ENCODE measurements around the gene SNTN.

The SNTN gene

DNA sequence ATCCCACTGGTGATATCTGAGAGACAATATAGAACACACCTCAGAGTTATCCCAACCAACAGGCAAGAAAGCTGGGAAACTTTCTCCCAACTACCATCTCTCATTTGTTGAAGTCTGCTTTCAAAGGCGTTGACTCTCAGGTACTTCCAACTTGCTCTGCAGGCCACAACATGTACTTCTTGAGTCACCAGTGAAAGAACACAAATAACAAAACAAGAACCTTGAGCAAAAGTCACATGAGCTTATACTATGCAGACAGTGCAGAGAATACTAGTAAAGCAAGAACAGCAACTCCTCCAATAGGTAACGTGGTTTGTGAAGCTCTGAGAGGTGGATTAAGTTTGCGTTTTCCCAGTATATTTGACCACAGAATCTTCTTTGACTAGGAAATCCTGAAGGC is 20.6 kb downstream of the SNTN start:
- no peak for DNase-seq (ENCODE audit: low read depth in 2 of 2)

DNA sequence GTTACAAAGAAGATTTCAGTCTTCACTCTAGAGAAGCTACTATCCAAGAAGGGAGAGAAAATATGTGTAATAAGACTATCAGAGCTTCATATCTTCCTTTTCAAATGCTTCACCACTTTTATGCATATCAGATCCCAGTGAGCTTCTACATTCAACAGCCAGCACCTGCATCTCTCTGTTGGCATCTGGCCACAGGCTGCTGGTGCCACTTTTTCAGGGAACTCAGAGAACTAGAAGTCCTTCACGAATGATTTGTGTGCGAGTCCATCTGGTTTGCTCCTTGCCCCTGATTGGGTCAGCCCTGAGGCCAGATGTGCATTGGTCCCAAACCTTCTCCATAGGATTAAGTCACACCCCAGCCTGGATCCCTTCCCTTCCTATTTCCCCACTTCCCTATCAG is 22.1 kb downstream of the SNTN start:
- no peak for DNase-seq (ENCODE audit: low read depth in 2 of 2)

DNA sequence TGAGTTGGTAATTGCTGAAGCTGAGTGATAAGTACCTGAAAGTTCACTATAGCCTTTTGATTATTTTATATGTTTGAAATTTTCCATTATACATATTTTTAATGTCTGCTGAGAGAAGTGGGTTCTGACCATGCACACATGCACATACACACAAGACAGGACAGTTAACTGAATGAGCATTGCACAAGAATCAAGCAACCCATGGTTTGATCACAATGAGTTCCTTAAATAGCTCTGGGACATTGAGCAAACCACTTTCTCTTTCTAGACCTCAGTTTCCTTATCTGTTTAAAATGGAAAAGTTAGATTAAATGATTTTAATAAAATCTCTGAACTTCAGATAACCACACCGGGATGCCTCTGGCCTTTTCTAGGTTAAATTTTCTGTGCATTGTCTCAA is 26.7 kb downstream of the SNTN start:
- DNase-seq (ENCODE audit: low read depth in 2 of 2): no peak

DNA sequence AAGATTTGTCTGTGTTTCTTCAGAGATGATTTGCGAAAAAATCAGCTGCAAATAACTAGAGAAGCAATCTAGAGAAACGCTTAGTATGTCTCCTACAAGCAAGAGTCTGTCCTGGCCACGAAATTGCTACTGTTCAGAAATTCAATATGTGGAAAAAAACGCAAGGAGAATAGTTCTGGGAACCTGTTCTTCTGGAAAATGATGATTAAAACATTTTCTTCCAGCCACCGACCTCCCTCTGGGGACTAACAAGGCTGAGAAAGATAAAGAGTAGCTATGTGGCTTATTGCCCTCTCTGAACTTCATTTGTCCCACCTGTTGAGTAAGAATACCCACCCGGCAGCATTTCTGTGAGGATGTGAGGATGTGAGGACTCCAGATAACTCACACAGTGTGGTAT is 31.6 kb downstream of the SNTN start:
- DNase-seq (ENCODE audit: low read depth in 2 of 2): no peak

DNA sequence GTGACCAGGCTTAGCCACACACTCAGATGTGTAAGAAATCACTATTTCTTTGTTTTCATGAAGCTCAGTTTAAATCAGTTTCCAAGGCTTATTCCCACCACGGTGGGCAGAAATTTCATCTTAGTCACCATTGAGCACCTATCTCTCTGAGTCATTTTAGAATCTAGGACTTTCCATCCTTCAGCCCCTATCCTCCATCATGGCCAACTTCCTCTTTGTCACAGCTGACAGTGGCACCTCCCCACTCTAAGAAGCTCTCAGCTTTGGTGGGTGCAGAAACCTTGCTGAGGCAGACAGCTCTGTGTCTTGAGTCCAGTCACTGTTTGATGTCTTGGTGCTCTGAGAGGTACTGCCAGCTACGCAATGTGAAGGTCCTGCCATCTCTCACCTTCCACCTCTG is 32.9 kb downstream of the SNTN start:
- DNase-seq (ENCODE audit: low read depth in 2 of 2): no peak

DNA sequence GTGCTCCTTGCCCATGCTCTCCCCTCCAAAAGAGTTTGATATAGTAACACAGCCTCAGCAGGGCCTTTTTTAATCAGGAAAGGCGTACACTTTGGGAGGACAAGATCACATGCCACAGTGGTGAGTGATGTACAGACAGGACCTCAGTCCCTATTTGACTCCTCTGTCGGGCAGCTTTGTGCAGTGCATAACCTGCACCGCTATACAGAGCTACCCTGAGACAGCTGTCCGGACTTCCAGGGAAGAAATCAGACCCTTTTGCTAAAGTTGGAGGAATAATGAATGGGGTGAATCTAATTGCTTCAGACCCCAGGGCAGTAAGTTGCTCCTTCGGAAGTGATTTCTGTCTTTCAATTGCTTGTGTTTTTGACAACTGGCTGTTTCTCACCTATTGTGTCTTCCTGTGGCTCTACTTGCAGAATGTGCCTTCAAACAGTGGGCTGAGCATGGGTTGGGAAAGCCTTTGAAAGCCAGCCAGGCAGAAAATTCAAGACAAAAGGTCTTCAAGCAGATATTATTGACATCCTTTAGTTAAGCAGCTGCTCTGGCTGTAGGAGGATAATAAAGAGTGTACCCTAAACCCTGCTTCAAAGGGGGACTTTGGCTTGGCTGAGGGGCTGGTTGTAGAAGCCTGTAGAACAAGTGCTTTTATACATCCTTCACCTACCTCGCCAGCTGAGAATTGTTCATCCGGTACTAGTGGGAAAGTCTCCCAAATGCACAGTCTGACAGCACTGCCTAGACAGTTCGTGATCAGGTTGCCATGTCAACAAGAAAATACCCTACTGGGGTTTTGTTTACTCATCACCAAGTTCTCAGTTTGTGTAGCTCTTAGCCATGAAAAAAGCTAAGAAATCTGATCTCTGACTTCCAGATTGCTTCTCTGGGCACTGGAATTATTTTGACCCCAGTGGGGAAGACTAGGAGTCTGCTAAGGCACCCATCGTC is 35.1 kb downstream of the SNTN start:
- DNase-seq (ENCODE audit: low read depth in 2 of 2): no peak

DNA sequence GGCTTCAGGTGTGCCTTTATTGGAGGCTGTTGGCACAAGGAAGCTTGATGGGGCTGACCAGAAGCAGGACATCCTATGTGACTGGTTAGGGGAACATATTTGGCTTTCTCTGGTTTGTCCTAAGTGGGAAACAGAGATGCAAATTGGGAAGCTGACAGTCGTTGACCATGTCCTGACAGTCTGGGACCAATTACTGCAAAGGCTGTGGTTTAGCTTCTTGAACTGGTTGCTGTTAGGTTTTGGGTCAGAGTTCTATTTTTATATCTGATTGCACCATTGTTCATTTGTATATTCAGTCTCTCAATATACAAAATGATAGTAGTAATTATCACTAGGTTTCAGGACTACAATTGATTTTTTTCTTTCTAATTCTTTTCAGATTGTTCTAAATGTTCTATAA is 36.8 kb downstream of the SNTN start:
- DNase-seq (ENCODE audit: low read depth in 2 of 2): no peak

DNA sequence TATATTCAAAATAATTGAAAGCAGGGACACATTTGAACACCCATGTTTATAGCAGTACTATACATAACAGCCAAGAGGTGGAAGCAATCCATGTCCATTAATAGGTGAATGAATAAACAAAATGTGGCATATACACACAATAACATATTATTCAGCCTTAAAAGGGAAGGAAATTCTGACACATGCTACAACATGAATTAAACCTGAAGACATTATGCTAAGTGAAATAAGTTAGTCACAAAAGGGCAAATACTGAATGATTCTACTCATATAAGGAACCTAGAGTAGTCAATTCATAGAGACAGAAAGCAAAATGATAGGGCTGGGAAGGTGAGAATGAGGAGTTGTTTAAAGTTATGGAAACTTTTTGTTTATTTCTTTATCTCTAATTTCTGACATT is 40.9 kb downstream of the SNTN start:
- no peak for DNase-seq (ENCODE audit: low read depth in 2 of 2)

DNA sequence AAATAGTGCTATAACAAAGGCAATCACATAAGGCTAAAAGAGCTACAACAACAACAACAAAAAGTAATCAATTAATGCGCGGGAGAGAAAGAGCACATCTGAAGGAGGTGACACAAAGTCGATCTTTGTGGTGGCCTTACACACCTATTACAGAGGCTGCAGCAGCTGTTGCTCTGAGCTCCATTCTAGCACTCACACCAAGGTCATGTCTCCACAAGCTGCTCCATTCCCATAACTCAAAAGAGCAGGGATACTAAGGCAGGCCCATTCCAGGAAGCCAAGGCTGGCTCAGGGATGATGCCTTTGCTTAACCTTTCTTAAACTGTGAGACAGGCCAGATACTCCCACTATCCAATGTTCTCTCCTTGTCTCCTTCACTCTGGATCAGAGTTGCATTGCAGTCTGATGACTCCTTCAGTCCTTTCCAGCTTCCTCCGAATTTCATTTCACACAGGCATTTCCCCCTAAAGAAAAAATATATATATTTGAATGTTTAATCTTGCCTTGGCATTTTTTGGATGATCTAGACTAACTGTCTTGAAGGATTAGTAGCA is 52.7 kb downstream of the SNTN start:
- no peak for DNase-seq (ENCODE audit: low read depth in 2 of 2)

DNA sequence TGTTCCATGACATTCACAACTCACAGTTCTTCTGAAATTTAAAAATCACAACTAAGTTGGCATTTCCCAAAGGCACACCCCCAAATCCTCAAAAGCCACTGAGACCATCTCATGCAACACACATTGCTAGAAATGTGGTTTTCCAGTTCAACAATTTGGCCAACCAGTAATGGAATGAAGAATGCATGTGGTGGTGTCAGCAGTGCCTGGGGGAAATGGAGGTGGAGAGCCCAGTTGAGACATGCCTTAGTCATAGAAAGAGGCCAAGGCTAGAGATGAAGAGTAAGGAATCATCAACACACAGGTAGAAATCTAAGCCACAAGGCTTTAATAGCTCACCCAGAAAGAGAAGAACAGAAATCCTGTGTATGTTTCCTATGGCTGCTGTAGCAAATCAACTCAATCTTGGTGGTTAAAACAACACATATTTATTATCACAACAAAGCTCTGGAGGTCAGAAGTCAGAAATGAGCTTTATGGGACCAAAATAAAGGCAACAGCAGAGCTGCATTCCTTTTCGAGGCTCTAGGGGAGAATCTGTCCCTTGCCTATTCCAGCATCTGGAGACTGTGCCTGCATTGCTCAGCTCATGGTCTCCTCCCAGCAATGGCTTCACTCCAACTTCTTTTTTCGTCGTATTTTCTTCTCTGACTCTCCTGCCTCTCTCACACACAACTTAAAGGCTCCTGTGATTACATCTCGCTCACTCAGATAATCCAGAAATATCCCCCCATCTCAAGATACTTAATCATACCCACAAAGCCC is 54.0 kb downstream of the SNTN start:
- DNase-seq (ENCODE audit: low read depth in 2 of 2): no peak

DNA sequence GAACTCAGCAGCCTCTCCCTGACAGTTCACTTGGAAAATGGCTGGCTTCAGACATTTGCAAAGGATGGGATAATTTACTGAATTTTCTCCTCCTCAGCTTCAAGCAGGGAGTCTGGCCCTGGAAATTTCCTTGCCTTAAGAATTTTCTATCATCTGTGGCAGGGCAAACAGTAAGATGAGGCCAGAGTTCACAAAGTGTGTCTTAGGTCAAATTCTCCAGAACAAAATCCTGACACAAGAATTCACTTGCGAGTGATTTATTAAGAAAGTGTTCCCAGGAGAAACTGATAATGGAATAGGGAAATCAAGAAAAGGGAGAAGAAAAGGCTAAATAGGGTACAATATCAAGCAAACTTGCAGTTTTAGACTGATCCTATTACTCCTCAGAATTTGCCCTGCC is 55.3 kb downstream of the SNTN start:
- no peak for DNase-seq (ENCODE audit: low read depth in 2 of 2)

DNA sequence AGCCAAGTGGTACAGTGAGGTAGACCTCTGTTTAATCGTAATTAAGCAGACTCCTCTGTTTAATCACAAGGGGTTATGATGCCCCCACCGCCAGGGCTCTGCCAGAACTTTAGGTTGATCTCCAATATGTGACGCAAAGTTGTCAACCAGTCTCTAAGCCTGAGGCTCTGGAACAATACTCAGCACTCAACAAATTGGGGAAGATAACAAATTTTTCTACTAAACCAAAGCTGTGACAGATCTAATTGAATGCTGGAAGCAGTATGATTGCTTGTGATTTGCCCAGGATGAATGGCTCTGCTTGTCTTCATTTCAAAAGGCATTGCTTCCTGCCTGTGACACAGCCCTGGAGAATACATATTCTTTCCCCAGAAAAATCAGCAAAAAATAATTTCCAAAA is 57.1 kb downstream of the SNTN start:
- no peak for DNase-seq (ENCODE audit: low read depth in 2 of 2)
